Measurements from ENCODE around the gene ANKRD9. TPM values are rescaled to one million over a fixed set of nuclear protein-coding genes. Genes with fewer than 3 reads are reported as not detected.

Gene ANKRD9
- 19.3 and 49.4 TPM in 2 replicates for total RNA-seq (2011; cell fraction: chromatin; rRNA removed; ENCODE audit: low replicate concordance)
- total RNA-seq (2011; cell fraction: nucleolus; rRNA removed): 48.4 and 58.8 TPM in 2 replicates
- 30.0 and 36.6 TPM in 2 replicates for total RNA-seq (2011; cell fraction: nucleoplasm; rRNA removed)
- total RNA-seq (2014; rRNA removed) (29.4 and 29.5 TPM in 2 replicates), total RNA-seq (2014; rRNA removed; fragmentation: Illumina TruSeq; extraction: Trizol) (3.3 and 3.7 TPM in 2 replicates), total RNA-seq (2015; rRNA removed; fragmentation: Illumina TruSeq; extraction: Trizol) (5.0 and 5.3 TPM in 2 replicates), total RNA-seq (2021) (32.9 and 34.8 TPM in 2 replicates), polyA plus RNA-seq (2011; rRNA removed) (15.4 and 20.4 TPM in 2 replicates), polyA plus RNA-seq (2014; fragmentation: Illumina TruSeq; extraction: Trizol) (4.0 and 4.3 TPM in 2 replicates), polyA plus RNA-seq (2014; fragmentation: Nextera tagmentation; extraction: Ambion mirVana) (under 1 TPM; 0.04 to 0.06 TPM), polyA plus RNA-seq (2014; rRNA removed) (27.5 and 29.9 TPM in 2 replicates), polyA minus RNA-seq (2011; rRNA and poly(A)+ RNA removed) (3.5 and 3.7 TPM in 2 replicates), Bru-seq, nascent RNA (percentile 57 among the genes with signal in this experiment), BruChase-seq, experiment 1, labeled RNA remaining after a 2-hour chase (percentile 55 among the genes with signal in this experiment), BruChase-seq, experiment 2, labeled RNA remaining after a 6-hour chase (percentile 59 among the genes with signal in this experiment)
- 26.0 and 97.0 TPM in 2 replicates for polyA plus RNA-seq (2011; cell fraction: cytosol; rRNA removed)
- polyA plus RNA-seq (2011; cell fraction: nucleus; rRNA removed): 106 and 194 TPM in 2 replicates
- polyA plus RNA-seq (2012): 12.9 and 30.7 TPM in 2 replicates
- polyA minus RNA-seq (2011; cell fraction: cytosol; rRNA and poly(A)+ RNA removed): 7.4 and 12.8 TPM in 2 replicates
- 18.6 and 23.2 TPM in 2 replicates for polyA minus RNA-seq (2011; cell fraction: nucleus; rRNA and poly(A)+ RNA removed)
- long read RNA-seq, experiment 1, full-length matches to known transcripts: 55 of 78 reads
- long read RNA-seq, experiment 1, partial matches to known transcripts: 0 of 78 reads
- long read RNA-seq, experiment 1, other reads (novel, unspliced or antisense): 23 of 78 reads
- long read RNA-seq, experiment 2, full-length matches to known transcripts: 29 of 40 reads
- long read RNA-seq, experiment 2, partial matches to known transcripts: 6 of 40 reads
- long read RNA-seq, experiment 2, other reads (novel, unspliced or antisense): 5 of 40 reads
- long read RNA-seq, experiment 3, full-length matches to known transcripts: 4 of 6 reads
- long read RNA-seq, experiment 3, partial matches to known transcripts: 0 of 6 reads
- long read RNA-seq, experiment 3, other reads (novel, unspliced or antisense): 2 of 6 reads

GRCh38 chr14:102509746-102510615 lies at the start of gene ANKRD9:
Gene ANKRD9, minus strand, starts transcription at chr14:102509776. Its CDS starts 1,887 bp downstream, at chr14:102507889.
- peak within 1 kb of the TSS; percentile 93 for H2AFZ ChIP-seq (ENCODE audit: low read depth, low read length)
- H3K4me2 ChIP-seq (ENCODE audit: insufficient read depth, low read length): peak within 1 kb of the TSS; percentile 89
- POLR2A ChIA-PET: interaction anchor here (0.7 kb wide), 1 partner anchor 72 kb away, joined by 3 read pairs; no protein-coding TSS in a partner anchor
- in situ Hi-C loops (cut with MboI): loop anchor here (10.0 to 25.0 kb wide), 2 partner anchors 185 to 402 kb away; partner anchors contain the start of gene AMN
- CTCF ChIA-PET (ENCODE audit: low intra/inter-chr PET ratio): interaction anchor here (0.6 kb wide), 1 partner anchor 383 kb away, joined by 4 read pairs; no protein-coding TSS in a partner anchor
- H3K27me3 ChIP-seq (ENCODE audit: control insufficient read depth in 2 of 2, insufficient read depth in 2 of 2, low read length in 2 of 2): no peaks in the 10 kb centered on the region
- intact Hi-C loops (cut with micrococcal nuclease): loop anchor here (10.0 kb wide), 1 partner anchor 545 kb away; the partner anchor contains the start of gene DYNC1H1
- no peaks in the 10 kb centered on the region for H3K9me1 ChIP-seq (ENCODE audit: control insufficient read depth, insufficient read depth, low read length)
- H3K79me2 ChIP-seq (ENCODE audit: control insufficient read depth, insufficient read depth, low read length): peaks cover 15% of the 10 kb centered on the region; the same call in 2 of the 3 replicates
- ATAC-seq: peak; percentile 83
- H4K20me1 ChIP-seq (replicated peaks; ENCODE audit: control insufficient read depth, insufficient read depth, low read length): peaks cover 4% of the 10 kb centered on the region; the same call in 1 of the 2 replicates
- BruUV-seq (replicated peaks): no TSS peak
- under 1% methylated on average over 18 of the region's 91 CpGs for WGBS (ENCODE audit: insufficient coverage, low coverage, missing lambda C conversion rate)
- H3K27ac ChIP-seq (ENCODE audit: extremely low read depth, low read depth, low read length): peak within 1 kb of the TSS; percentile 93
- peaks cover 20% of the 10 kb centered on the region; the same call in 2 of the 3 replicates for H3K36me3 ChIP-seq (ENCODE audit: control insufficient read depth, insufficient read depth, low read length)
- H3K9me3 ChIP-seq (replicated peaks; ENCODE audit: control insufficient read depth, insufficient read depth, low read depth, low read length): no peaks in the 10 kb centered on the region
- H3K9ac ChIP-seq (ENCODE audit: insufficient read depth in 1 of 2, low read depth in 2 of 2, low read length in 2 of 2): peak within 1 kb of the TSS; percentile 90 to 94
- peak within 1 kb of the TSS; percentile 68 for H3K4me3 ChIP-seq
- peaks cover 8 to 66% of the 10 kb centered on the region in 2 experiments; a peak in 4 of 5 replicates for H3K4me1 ChIP-seq (replicated peaks in 1 of 2; ENCODE audit: control insufficient read depth in 2 of 2, insufficient read depth in 2 of 2, low read length in 2 of 2)
- peak; percentile 87 to 95 (median 90) for DNase-seq (ENCODE audit: extremely low read depth in 1 of 4, low spot score in 3 of 4)
- peak; percentile 29 for FAIRE-seq
- TF ChIP-seq ARID1B (IDR thresholded peaks at IDR 0.05): no peak
- TF ChIP-seq ZNF639 (CRISPR knock-in tag; conservative IDR thresholded peaks at IDR 0.05 in 1 of 2, IDR thresholded peaks at IDR 0.05 in 1 of 2): peak in 1 of 2 experiments; percentile 75; a peak in 1 of 4 replicates
- TF ChIP-seq MNT (conservative IDR thresholded peaks at IDR 0.05): 0 out of 4 replicates have a peak, but pooled peaks of 1 of the 2 experiments have one; percentile 28
